Erythroblast (primary cell): ENCODE measurements around the gene STX18.

Source experiments
- GATA1 ChIP-seq: IDR thresholded peaks from 2 replicates; pipeline ENCODE4 v1.6.1; 2011; ENCODE audit warnings: low read depth, mild to moderate bottlenecking, control low read depth, low read length, moderate library complexity
- POLR2A ChIP-seq: IDR thresholded peaks from 2 replicates; pipeline ENCODE4 v1.6.1; 2011; ENCODE audit warnings: mild to moderate bottlenecking, low read length

DNA sequence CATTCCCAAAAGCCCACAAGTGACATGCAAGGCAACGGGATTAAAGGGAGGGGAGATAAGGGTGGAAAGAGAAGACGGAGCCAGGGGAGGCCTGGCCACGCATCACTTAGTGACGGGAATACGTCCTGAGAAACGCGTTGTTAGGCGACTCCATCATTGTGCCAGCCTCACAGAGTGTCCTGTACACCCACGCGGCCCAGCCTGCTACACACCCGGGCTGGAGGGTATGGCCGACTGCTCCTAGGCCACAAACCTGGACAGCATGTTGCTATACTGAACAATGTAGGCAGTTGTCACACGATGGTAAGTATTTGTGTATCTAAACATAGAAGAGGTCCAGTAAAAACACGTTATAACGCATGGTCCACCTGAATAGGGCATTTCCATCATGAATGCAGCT is 131.6 kb downstream of the STX18 start:
- no peak for TF ChIP-seq POLR2A
- no peak for TF ChIP-seq GATA1
